ENCODE data around the gene PKNOX2.

PKNOX2 gene

GRCh38 chr11:125327518-125328224 is 163.1 kb downstream of the PKNOX2 start:
- no peak for TF ChIP-seq CTCF (IDR thresholded peaks at IDR 0.05; ENCODE audit: control insufficient read depth, extremely low read depth, insufficient read depth)
- no peak overlapping the region for H3K4me3 ChIP-seq (ENCODE audit: low read depth, low read length)
- DNase-seq (ENCODE audit: low read depth): no peak

GRCh38 chr11:125328225-125328580 is 163.7 kb downstream of the PKNOX2 start:
- DNase-seq (ENCODE audit: low read depth): no peak
- no peak for TF ChIP-seq CTCF (IDR thresholded peaks at IDR 0.05; ENCODE audit: control insufficient read depth, extremely low read depth, insufficient read depth)
- no peak overlapping the region for H3K4me3 ChIP-seq (ENCODE audit: low read depth, low read length)

GRCh38 chr11:125329786-125330185 is 165.2 kb downstream of the PKNOX2 start:
- no peak for DNase-seq (ENCODE audit: low read depth)
- no peak overlapping the region for H3K4me3 ChIP-seq (ENCODE audit: low read depth, low read length)
- TF ChIP-seq CTCF (IDR thresholded peaks at IDR 0.05; ENCODE audit: control insufficient read depth, extremely low read depth, insufficient read depth): no peak

GRCh38 chr11:125330462-125331325 is 166.1 kb downstream of the PKNOX2 start:
- TF ChIP-seq CTCF (IDR thresholded peaks at IDR 0.05; ENCODE audit: control insufficient read depth, extremely low read depth, insufficient read depth): no peak
- DNase-seq (ENCODE audit: low read depth): no peak

GRCh38 chr11:125331357-125332035 is 166.9 kb downstream of the PKNOX2 start:
- no peak for TF ChIP-seq CTCF (IDR thresholded peaks at IDR 0.05; ENCODE audit: control insufficient read depth, extremely low read depth, insufficient read depth)
- H3K4me3 ChIP-seq (ENCODE audit: low read depth, low read length): no peak overlapping the region
- no peak for DNase-seq (ENCODE audit: low read depth)

More at GRCh38 chr11:125330462-125331325, 166.1 kb downstream of the PKNOX2 start:
- no peak overlapping the region for H3K4me3 ChIP-seq (ENCODE audit: low read depth, low read length)

GRCh38 chr11:125332821-125333220 is 168.3 kb downstream of the PKNOX2 start:
- DNase-seq (ENCODE audit: low read depth): no peak
- TF ChIP-seq CTCF (IDR thresholded peaks at IDR 0.05; ENCODE audit: control insufficient read depth, extremely low read depth, insufficient read depth): no peak

More at GRCh38 chr11:125332821-125333220, 168.3 kb downstream of the PKNOX2 start:
- H3K4me3 ChIP-seq (ENCODE audit: low read depth, low read length): no peak overlapping the region
